OCI-LY1 (cell line): ENCODE data around the gene KMO.

Experiments
- H2AFZ ChIP-seq: fragments of 200-600 bp; sonication (generic), shearing (Covaris generic); 2 replicates; pipeline ENCODE4 v1.6.0; 2014; ENCODE audit warnings: antibody characterized with exemption, mild to moderate bottlenecking, low read length
- H3F3A ChIP-seq: fragments of 200-600 bp; sonication (generic), shearing (Covaris generic); 2 replicates; pipeline ENCODE4 v1.6.0; 2014; ENCODE audit warnings: mild to moderate bottlenecking, antibody characterized with exemption, low read length, moderate library complexity; ENCODE audit not compliant: insufficient read depth
- H3K27ac ChIP-seq: fragments of 200-600 bp; sonication (generic); 2 replicates; pipeline ENCODE4 v1.5.1; 2014; ENCODE audit warnings: low read length, mixed run types, mild to moderate bottlenecking, low read depth; ENCODE audit not compliant: poor library complexity, severe bottlenecking
- H3K27me3 ChIP-seq: fragments of 200-600 bp; sonication (generic); 2 replicates; pipeline ENCODE4 v1.6.0; 2014; ENCODE audit warnings: antibody characterized with exemption, mild to moderate bottlenecking, low read length, moderate library complexity; ENCODE audit not compliant: insufficient read depth
- H3K36me3 ChIP-seq: fragments of 200-600 bp; sonication (generic); 2 replicates; pipeline ENCODE4 v1.6.1; 2014; ENCODE audit warnings: mild to moderate bottlenecking, antibody characterized with exemption, low read length, moderate library complexity, mixed read lengths; ENCODE audit not compliant: insufficient read depth
- H3K4me1 ChIP-seq: fragments of 200-600 bp; sonication (generic); 2 replicates; pipeline ENCODE4 v1.5.1; 2014; ENCODE audit warnings: mild to moderate bottlenecking, low read length, moderate library complexity; ENCODE audit not compliant: insufficient read depth, severe bottlenecking
- H3K4me2 ChIP-seq: fragments of 200-600 bp; sonication (generic), shearing (Covaris generic); 2 replicates; pipeline ENCODE4 v1.6.1; 2014; ENCODE audit warnings: low read length
- H3K4me3 ChIP-seq: fragments of 200-600 bp; sonication (generic); 2 replicates; pipeline ENCODE4 v1.5.1; 2014; ENCODE audit warnings: low read length, low read depth, mild to moderate bottlenecking, mixed read lengths; ENCODE audit not compliant: poor library complexity, severe bottlenecking
- H3K79me2 ChIP-seq: fragments of 200-600 bp; shearing (Covaris generic); 2 replicates; pipeline ENCODE4 v1.6.1; 2016; ENCODE audit warnings: mixed run types, low read length, mixed read lengths; ENCODE audit not compliant: insufficient read depth
- H3K9ac ChIP-seq: fragments of 200-600 bp; sonication (generic), shearing (Covaris generic); 2 replicates; pipeline ENCODE4 v1.6.1; 2014; ENCODE audit warnings: mild to moderate bottlenecking, low read length, mixed read lengths
- H3K9me2 ChIP-seq: fragments of 200-600 bp; sonication (generic), shearing (Covaris generic); 2 replicates; pipeline ENCODE4 v1.6.1; 2014; ENCODE audit warnings: low read depth, mild to moderate bottlenecking, low read length, mixed read lengths
- H3K9me3 ChIP-seq: fragments of 200-600 bp; shearing (Covaris generic); 2 replicates; pipeline ENCODE4 v1.6.1; 2014; ENCODE audit warnings: low read length, mixed read lengths
- H4K20me1 ChIP-seq: fragments of 200-600 bp; sonication (generic), shearing (Covaris generic); 2 replicates; pipeline ENCODE4 v1.6.0; 2016; ENCODE audit warnings: mild to moderate bottlenecking, low read length; ENCODE audit not compliant: insufficient read depth
- EZH2 ChIP-seq: fragments of 200-600 bp; sonication (generic), shearing (Covaris generic); IDR thresholded peaks from 2 replicates; pipeline ENCODE4 v1.8.0; 2017; ENCODE audit warnings: borderline replicate concordance, mixed run types, mild to moderate bottlenecking, antibody characterized with exemption, low read length, moderate library complexity, mixed read lengths
- TF ChIP-seq, protein P1 (sequence below): fragments of 200-600 bp; sonication (generic), shearing (Covaris generic); IDR thresholded peaks from 2 replicates; pipeline ENCODE4 v1.5.1; 2017; ENCODE audit warnings: mild to moderate bottlenecking, antibody characterized with exemption, low read length, moderate library complexity, mixed read lengths

KMO gene

GRCh38 chr1:241598249-241598648 is 66.1 kb downstream of the KMO start:
- Histone ChIP-seq H3K4me1 (peaks cover 13% of the 10 kb centered on the region), H2AFZ (no peak overlapping the region), H3F3A (no peaks in the 10 kb centered on the region), H3K27ac (no peak overlapping the region), H3K4me2 (no peak overlapping the region), H3K27me3 (no peaks in the 10 kb centered on the region), H3K9me3 (no peaks in the 10 kb centered on the region), H3K36me3 (no peaks in the 10 kb centered on the region), H3K9ac (no peak overlapping the region), H3K79me2 (no peaks in the 10 kb centered on the region), H3K9me2 (no peaks in the 10 kb centered on the region), H3K4me3 (no peak overlapping the region), H4K20me1 (no peaks in the 10 kb centered on the region)
- TF ChIP-seq, protein P1, sequence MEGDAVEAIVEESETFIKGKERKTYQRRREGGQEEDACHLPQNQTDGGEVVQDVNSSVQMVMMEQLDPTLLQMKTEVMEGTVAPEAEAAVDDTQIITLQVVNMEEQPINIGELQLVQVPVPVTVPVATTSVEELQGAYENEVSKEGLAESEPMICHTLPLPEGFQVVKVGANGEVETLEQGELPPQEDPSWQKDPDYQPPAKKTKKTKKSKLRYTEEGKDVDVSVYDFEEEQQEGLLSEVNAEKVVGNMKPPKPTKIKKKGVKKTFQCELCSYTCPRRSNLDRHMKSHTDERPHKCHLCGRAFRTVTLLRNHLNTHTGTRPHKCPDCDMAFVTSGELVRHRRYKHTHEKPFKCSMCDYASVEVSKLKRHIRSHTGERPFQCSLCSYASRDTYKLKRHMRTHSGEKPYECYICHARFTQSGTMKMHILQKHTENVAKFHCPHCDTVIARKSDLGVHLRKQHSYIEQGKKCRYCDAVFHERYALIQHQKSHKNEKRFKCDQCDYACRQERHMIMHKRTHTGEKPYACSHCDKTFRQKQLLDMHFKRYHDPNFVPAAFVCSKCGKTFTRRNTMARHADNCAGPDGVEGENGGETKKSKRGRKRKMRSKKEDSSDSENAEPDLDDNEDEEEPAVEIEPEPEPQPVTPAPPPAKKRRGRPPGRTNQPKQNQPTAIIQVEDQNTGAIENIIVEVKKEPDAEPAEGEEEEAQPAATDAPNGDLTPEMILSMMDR: no peak
- no peak for TF ChIP-seq EZH2

DNA sequence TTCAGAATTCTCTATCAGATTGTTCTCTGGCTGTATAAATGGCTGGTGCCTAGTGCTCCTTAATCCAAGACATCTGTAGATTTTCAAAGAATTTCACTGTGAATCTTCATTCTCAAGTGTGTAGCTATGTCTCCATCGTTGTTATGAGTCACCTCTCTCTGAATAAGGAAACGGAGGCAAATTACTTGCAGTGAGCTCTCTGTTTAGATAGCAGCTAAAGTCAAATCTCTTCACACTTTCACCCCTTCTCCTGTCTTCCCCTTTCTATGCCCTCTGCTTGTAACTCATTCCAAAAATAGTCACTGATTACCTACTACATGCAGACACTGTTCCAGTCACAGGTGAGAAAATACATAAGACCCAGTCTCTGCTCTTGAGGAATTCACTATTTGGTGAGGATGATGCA is 68.3 kb downstream of the KMO start:
- no peak overlapping the region for H3K9ac ChIP-seq
- no peaks in the 10 kb centered on the region for H3K9me2 ChIP-seq
- no peak overlapping the region for H3K27ac ChIP-seq
- H3K4me1 ChIP-seq: peaks cover 13% of the 10 kb centered on the region
- no peaks in the 10 kb centered on the region for H3F3A ChIP-seq
- no peak overlapping the region for H3K4me2 ChIP-seq
- no peaks in the 10 kb centered on the region for H4K20me1 ChIP-seq
- no peaks in the 10 kb centered on the region for H3K79me2 ChIP-seq
- no peaks in the 10 kb centered on the region for H3K27me3 ChIP-seq
- TF ChIP-seq EZH2: no peak
- TF ChIP-seq, protein P1: no peak
- no peaks in the 10 kb centered on the region for H3K36me3 ChIP-seq
- no peaks in the 10 kb centered on the region for H3K9me3 ChIP-seq
- no peak overlapping the region for H2AFZ ChIP-seq
- no peak overlapping the region for H3K4me3 ChIP-seq

- Histone ChIP-seq H3K9me3 (no peaks in the 10 kb centered on the region), H3K27me3 (no peaks in the 10 kb centered on the region), H3K36me3 (no peaks in the 10 kb centered on the region), H3K4me3 (no peak overlapping the region), H2AFZ (no peak overlapping the region), H3K4me2 (no peak overlapping the region), H3K27ac (no peak overlapping the region), H4K20me1 (no peaks in the 10 kb centered on the region), H3K79me2 (no peaks in the 10 kb centered on the region), H3K9ac (no peak overlapping the region), H3K9me2 (no peaks in the 10 kb centered on the region), H3K4me1 (no peaks in the 10 kb centered on the region), H3F3A (no peaks in the 10 kb centered on the region)
- TF ChIP-seq, protein P1: no peak
- no peak for TF ChIP-seq EZH2
Measured at GRCh38 chr1:241603731-241604245, 71.6 kb downstream of the KMO start.
